OCI-LY3 (cell line): ENCODE results near the gene SUMO4.
A peak's percentile ranks its signal among the peaks of the same experiment; 100 is the strongest.

ENCODE experiments used
- EZH2phosphoT487 ChIP-seq: fragments of 200-600 bp; shearing (Covaris generic); IDR thresholded peaks from 2 replicates; pipeline ENCODE4 v1.6.1; 2018; ENCODE audit warnings: antibody characterized with exemption, mixed run types, low read depth
- TF ChIP-seq, protein P1 (sequence below): fragments of 200-600, 300-600 bp; sonication (generic); IDR thresholded peaks from 2 replicates; pipeline ENCODE4 v1.5.1; 2014; ENCODE audit warnings: antibody characterized with exemption, low read length, low read depth

DNA sequence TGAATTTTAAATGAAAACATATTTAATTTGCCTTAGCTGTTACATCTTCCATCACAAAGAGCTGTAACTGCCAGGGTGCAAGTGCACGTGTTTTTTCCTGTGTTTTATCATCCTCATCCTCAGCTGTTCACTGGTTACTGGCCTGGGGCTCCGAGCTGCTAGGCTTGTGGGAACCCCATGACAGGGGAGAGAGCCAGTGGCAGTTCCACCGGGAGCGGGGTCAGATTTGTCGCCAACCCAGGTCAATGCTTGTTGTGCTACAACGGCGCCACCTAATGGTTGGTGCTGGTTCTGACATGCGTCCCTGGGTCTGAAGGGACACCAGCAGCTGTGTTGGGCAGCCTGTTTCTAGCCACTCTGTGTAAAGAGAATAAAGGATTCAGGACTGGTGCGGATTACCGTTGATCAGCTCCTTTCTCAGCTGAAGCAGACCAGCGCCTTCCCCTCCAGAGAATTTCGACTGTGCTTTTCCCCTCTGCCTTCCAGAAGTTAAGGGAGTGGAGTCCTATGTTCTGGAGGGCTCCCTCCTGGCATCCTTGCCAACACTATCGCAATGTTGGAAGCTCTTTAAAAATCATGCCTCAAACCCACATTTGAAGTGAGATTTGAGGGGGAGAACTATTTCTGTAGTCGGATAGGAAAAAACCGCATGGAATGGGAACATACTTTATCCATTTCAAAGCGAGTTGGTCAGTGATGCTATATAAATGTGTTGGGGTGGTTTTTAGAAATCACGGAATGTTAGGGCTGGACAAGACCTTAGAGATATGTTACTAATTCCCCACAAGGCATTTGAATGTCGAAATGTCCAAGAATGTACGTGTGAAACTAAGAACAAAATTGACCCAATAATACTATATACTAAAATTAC, 32.1 kb downstream of the SUMO4 start:
- TF ChIP-seq, protein P1, sequence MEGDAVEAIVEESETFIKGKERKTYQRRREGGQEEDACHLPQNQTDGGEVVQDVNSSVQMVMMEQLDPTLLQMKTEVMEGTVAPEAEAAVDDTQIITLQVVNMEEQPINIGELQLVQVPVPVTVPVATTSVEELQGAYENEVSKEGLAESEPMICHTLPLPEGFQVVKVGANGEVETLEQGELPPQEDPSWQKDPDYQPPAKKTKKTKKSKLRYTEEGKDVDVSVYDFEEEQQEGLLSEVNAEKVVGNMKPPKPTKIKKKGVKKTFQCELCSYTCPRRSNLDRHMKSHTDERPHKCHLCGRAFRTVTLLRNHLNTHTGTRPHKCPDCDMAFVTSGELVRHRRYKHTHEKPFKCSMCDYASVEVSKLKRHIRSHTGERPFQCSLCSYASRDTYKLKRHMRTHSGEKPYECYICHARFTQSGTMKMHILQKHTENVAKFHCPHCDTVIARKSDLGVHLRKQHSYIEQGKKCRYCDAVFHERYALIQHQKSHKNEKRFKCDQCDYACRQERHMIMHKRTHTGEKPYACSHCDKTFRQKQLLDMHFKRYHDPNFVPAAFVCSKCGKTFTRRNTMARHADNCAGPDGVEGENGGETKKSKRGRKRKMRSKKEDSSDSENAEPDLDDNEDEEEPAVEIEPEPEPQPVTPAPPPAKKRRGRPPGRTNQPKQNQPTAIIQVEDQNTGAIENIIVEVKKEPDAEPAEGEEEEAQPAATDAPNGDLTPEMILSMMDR, result peak; percentile 82
- no peak for TF ChIP-seq EZH2phosphoT487
